HS-5 (cell line): ENCODE data around the gene CHD5.
A peak's percentile ranks its signal among the peaks of the same experiment; 100 is the strongest.

Experiments used
- DNase-seq: peaks from one replicate; pipeline ENCODE4 v3.0.0-alpha.2; 2012; ENCODE audit warnings: low read depth

CHD5 gene

DNA sequence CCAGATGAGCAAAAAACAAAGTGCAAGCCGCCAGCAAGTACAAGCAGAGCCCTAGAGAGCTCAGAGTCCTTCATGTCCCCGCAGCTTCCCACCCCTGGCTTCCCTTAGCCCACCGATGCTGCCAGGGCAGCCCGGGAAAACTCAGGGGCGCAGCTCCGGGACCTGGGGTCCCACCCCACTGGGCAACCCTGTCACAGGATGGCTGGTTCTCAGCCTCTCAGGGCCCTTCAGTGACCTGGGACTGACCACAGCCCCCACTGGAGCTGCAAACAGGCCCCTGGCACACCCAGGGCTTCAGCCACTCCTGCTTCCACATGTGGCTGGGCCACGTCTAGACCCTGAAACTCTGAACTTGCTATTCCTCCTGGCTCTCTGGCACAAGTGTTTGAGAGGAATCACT lies 49.5 kb downstream of the CHD5 start:
- DNase-seq: no peak

DNA sequence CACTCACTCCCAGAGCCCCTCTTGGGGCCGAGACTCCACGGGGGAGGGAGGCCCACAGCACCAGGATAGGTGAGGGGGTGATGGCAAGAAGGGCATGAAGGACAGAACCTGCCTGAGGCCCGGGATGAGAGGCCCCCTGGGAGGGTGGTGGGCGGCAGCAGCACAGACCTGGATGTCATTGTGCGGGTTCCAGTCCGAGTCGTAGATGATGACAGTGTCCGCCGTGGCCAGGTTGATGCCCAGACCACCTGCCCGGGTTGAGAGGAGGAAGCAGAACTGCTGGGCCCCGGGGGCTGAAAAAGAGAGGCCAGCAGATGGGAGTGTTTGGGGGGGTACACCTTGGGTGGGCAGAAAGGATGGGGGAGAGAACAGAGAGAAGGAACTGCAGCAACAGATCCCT lies 50.1 kb downstream of the CHD5 start:
- no peak for DNase-seq

DNA sequence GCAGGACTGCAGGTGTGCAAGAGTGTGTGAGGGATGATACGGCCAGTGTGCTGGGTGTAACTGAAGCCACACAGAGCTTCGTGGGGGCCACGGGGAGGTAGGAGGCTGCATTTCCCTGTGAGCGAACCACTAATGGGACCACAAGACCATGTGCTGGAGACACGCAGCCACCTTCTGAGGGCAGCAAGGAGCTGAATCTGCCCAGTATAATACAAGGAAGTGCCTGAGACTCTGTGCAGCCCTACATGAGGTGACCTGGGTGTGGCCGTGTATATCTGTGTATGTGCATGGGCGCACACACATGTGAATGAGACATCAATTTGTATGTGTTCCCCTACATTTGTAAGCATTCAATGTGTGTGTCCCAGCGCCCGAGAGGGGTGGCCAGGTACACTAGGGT lies 50.8 kb downstream of the CHD5 start:
- DNase-seq: no peak

DNA sequence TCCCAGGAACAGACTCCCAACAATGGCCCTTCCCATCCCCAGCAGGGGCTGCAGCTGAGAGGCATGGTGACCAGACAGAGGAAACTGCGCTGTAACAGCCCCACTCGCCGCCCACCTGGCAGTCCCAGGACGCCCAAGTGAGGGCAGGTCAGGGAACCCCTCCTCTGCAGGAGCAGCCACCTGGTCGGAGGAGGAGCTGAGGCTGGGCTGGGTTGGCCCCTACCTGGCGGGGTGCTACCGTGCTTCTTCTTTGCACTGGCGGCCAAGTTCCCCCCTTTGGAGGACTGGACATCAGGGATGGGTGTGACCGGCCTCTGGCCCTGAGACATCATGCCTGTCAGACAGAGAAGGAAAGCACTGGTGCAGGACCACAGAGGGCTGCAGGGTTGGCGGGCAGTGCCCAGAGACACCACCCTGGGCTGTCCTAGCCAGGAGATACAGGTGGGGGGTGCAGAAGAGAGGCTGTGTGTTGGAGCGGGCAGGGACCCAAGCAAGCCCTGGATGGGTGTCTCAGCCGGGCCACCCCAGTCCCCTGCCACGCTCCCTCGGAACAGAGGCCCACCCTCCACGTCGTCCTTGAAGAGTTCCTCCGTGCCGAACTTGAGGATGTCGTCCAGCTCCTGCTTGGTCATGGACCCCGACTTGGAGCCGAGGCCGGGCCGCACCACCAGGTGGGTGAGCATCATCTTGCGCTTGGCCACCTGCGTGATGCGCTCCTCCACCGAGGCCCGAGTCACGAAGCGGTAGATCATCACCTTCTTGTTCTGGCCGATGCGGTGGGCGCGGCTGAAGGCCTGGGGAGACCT lies 51.6 kb downstream of the CHD5 start:
- DNase-seq: no peak

DNA sequence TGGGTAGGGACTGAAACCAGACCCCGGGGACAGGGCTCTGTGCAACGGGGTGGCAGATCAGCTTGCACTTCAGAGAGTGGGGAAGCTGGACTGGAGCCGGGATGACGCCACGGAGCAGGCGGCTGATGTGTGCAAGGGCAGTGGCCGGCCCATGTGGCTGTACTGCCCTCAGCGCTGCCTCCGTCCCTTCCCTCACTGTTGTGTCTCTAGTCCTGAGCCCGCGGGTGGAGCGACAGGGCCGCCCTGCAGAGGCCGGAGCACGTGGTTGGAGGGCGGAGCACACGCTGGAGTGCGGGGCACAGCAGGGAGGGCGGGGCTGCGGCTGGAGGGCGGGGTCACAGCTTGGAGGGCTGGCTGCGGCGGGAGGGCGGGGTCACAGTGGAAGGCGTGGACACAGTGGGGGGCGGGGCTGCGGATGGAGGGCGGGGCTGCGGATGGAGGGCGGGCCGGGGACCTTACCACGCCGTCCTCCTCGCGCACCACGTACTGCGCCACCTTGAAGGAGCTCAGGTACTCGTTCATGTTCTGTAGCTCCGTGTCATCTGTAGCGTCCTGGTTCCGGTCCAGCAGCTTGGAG lies 52.4 kb downstream of the CHD5 start:
- DNase-seq: no peak

DNA sequence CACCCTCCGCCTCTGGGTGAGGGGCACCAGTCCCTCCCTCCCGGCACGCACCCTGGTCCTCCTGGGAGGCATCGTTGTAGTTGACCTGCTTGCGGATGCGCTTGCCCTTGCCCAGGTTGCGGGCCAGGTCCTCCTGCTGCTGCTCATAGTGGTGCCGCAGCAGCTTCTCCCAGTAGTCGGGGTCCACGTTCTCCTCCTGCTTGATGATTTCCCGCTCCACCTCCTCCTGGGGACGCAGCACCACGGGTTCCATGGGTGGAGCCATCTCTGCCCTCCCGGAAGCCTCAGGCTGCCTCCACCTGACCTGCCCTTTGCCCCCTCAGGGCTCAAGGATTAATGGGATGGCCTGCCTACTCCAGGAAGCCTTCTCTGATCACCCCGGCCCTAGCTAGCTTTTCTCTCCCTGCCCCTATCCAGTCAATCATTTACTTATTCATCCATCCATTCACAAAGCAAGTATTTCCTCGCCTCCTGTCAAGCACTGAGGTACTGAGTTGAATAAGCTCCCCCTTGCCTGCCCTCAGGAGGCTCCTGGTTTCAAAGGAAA lies 53.5 kb downstream of the CHD5 start:
- DNase-seq: no peak

DNA sequence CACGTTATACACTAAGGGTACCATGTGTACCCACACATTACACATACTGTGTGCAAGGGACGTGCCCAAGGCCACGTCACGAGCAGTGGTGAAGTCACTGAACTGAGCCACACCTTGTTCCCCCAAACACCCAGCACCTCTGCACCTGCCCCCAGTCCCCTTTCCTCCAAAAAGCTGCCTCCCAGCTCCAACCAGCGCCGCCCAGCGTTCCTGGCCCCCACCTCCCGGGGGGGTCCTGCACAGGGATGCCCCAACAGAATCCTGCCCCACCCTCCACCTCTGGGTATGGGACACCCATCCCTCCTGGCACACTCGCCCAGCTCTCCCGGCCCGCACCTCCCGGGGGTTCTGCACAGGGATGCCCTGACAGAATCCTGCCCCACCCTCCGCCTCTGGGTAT lies 54.1 kb downstream of the CHD5 start:
- DNase-seq: no peak

DNA sequence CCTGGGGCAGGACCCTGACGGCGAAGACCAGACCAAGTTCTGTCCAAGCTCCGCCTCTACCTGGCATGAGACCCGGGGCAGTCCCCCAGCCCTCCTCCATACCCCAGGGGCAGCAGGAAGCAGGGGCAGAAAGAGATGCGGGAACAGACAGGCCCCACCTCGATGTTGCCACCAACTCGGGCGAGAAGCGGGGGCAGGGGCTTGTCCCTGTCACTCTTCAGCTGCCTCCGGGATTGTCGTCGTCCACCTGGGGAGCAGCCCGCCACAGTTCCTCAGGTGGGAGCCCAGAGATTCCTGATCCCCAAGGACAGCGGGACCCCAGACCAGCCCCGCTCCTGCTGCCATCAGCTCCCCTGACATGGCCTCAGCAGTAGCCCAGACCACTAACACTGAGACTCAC lies 54.8 kb downstream of the CHD5 start:
- DNase-seq: no peak

DNA sequence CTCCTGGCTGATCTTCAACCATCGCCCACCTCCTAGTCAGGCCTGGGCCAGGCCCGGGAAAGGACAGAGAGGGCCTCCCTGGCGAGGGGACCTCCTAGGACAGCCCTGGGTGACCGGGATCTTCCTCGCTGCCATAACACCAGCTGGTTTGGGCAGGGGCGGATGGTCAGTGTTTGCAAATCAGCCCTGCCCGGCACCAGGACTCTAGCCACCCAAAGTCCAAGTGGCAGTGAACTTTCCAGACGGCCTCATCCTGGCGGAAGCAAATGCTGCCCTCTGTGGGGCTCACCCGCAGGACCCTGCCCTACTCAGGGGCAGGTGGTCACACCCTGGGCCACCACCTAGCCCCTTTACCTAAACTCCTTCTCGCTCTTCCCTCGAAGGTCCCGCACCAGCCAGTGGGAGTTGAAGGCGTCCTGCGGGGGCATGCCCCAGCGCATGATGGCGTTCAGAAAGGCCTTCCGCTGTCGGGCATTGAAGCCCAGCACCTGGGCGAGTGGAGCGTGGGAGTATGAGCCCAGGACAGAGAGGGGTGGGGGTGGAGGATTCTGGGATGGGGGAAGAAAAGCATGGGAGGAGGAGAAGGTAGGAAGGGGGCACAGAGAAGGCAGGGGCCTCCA lies 55.3 kb downstream of the CHD5 start:
- no peak for DNase-seq

DNA sequence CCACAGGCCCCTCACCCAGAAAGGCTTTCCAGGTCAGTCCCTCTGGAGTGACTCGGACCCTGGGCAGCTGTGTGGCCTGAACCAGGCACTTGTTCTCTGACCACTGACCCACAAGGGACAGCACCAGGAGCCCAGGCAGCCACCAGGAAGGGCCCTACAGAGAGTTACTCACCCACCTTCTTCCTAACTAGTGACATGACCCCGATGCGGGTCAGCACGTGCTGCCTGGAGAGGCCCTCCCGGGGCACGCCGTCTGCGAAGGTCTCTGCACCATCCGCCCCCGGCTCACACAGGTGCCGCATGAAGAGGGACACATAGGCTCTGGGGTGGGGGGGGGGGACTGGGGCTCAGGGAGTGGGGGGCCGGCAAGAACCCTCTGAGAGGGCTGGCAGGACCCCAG lies 55.8 kb downstream of the CHD5 start:
- DNase-seq: no peak

DNA sequence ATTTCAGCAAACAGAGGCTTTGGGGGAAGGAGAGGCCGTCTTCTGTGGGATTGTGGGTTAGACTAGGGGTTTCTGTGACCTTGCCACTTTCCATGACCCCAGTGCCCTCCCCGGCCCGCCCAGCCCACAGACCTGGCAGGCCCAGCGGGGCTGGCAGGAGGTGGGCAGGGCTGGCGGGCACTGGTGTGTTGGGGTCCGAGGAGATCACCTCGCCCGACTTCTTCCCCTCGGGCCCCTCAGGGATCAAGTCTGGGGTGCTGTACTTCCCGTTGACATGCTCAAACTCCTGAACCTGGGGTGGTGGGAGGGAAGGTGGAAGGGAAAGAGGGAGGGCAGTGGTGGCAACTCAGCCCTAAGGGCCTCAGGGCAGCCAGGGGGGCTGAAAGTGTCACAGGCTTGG lies 56.3 kb downstream of the CHD5 start:
- no peak for DNase-seq

DNA sequence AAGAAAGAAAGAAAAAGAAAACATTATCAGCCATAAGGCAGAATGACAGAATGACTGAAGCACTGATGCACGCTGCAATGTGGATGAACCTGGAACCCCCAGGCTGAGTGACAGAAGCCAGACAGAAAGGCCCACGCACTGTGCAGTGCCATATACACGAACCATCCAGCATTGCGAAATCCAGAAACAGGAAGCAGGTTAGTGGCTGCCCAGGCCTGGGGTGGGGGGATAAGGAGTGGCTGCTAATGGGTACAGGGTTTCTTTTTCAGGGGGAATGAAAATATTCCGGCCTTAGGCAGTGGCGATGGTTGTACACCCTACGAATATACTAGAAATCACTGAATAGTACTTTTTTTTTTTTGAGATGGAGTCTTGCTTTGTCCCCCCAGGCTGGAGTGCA lies 57.0 kb downstream of the CHD5 start:
- no peak for DNase-seq

DNA sequence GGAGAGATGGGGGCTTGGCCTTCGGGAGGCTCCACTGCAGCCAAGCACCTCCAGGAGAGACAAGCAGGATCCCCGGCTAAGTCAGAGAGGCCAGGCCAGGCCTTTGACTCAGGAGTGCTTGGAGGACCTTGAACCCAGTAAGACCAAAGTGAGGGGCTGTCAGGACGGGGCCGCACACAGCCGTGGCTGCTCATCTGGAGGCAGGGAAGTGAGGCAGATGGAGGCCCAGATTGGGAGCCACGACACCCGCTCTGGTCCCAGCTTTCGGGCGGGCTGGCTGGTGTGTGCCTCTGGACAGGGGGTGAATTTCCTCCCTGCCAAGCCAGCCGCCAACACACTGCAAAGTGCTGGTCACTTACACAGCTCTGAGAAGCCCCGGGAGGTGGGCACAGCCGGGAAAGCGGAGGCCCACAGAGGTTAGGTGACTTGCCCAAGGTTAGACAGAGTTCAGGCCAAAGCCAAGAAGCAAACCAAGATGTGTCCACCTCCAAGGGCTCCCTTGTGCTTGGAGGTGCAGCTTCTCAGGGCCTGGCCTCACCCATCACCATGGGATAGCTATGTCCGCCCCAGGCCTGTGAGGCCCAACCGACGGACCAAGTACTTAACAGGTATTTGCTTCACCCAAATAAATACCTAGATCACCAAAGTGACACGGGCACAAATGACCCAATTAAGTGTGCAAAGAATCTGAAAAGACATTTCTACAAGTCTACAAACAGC lies 58.3 kb downstream of the CHD5 start:
- DNase-seq: no peak

DNA sequence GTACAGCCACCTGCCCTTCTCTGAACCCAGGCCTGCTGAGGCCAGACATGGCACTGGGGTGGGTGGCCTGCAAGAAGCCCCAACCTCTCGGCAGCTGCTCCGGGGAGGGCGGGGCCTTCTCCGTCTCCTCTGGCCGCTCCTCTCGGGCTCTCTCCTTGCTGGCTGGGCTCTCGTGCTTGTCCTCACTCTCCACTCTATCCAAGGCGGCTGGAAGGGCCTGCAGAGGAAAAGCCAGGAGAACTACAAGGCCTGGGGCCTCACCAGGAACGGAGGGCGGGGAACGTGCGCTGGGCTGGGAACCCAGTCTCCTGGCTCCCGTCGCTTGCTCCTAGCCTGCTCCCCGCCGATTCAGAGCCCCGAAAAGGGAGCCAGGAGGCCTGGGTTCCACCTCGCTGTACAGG lies 59.1 kb downstream of the CHD5 start:
- no peak for DNase-seq

DNA sequence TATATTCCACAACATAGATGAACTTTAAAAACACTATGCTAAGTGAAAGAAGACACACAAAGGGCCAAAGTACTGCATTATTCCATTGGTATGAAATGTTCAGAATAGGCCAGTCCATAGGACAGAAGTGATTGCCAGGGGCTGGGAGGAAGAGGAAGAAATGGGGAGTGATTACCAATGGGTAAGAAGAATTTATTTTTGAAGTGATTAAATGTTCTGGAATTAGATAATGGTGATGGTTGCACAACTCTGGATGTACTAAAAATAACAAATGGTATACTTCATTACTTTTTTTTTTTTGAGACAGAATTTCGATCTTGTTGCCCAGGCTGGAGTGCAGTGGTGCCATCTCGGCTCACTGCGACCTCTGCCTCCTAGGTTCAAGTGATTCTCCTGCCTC lies 61.7 kb downstream of the CHD5 start:
- DNase-seq: peak; percentile 8

DNA sequence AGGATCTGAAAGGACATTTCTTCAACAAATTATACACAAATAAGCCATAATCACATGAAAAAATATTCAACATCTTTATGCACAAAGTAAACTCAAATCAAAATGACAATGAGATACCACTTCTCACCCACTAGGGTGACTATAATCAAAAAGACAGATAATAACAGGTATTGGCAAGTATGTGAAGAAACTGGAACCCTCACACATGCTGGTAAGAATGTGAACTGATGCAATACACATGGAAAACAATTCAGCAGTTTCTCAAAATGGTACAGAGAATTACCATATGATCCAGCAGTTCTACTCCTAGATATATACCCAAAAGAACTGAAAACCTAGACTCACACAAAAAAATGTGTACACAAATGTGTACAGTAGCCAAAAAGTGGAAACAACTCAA lies 62.5 kb downstream of the CHD5 start:
- DNase-seq: no peak

DNA sequence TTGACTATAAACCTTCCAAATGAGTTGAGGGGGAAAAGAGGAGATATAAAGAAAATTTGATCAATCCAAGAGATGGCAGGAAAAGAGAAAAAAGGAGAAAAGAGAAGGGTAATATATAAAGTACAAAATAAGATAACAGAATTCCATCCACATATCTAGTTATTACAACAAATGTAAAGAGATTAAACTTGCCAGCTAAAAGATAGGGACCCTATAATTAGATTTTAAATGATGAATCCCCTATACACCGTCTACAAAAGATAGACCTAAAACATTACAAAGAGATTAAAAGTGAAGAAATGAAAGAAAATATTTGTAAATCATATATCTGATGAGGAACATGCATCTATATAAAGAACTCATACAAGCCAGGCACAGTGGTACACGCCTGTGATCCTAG lies 63.1 kb downstream of the CHD5 start:
- DNase-seq: no peak

DNA sequence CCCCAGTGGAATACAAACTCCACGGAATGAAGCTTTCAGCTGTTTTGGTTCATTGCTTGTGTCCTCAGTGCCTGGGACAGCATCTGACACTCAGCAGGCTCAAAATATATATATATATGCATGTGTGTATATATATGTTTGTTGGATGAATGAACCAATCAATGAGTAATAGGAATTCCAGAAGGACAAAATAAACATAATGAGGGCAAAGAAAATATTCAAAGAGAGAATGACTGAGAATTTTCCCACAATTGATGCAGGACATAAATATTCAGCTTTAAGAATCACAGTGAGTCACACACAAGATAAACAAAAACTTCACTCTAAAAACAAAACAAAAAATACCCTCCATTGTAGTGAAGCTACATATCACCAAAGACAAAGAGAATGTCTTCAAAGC lies 64.0 kb downstream of the CHD5 start:
- peak; percentile 10 for DNase-seq

DNA sequence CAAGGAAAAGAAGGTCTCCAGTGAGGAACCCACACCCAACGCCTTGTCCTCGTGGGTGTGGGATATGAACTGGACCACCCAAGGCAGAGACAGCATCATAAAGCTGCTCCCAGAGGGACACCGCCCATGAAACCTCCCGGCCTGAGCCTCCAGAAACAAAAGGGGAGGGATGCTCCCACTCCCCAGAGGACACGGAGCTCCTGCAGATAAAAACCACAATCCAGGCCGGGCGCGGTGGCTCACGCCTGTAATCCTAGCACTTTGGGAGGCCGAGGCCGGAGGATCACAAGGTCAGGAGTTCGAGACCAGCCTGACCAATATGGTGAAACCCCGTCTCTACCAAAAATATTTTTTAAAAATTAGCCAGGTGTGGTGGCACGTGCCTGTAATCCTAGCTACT lies 66.4 kb downstream of the CHD5 start:
- no peak for DNase-seq

DNA sequence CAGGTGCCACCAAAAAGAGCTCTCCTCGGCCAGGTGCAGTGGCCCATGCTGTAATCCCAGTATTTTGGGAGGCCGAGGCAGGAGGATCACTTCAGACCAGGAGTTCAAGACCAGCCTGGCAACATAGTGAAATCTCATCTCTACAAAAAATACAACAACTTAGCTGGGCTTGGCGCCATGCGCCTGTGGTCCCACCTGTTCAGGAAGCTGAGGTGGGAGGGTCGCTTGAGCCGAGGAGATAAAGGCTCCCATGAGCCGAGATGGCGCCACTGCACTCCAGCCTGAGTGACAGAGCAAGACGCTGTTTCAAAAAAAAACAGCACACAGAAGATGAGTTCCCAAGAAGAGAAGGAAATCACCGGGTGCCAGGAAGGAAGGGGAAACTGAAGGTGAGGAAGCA lies 67.0 kb downstream of the CHD5 start:
- no peak for DNase-seq

DNA sequence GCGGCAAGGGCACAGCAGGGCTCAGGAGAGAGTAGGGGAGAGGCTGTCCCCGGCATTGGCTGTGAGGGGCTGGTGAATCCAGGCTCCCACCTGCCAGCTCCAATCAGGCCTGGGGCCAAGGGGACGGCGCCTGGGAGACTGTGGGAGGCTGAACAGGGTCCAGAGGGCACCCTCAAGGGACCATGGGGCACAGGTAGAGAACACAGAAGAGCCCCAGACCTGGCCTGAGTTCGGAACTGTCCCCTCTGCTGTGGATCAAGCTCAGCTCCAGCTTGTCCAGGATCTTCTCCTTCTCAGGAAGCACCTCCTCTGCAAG lies 67.5 kb downstream of the CHD5 start:
- no peak for DNase-seq

DNA sequence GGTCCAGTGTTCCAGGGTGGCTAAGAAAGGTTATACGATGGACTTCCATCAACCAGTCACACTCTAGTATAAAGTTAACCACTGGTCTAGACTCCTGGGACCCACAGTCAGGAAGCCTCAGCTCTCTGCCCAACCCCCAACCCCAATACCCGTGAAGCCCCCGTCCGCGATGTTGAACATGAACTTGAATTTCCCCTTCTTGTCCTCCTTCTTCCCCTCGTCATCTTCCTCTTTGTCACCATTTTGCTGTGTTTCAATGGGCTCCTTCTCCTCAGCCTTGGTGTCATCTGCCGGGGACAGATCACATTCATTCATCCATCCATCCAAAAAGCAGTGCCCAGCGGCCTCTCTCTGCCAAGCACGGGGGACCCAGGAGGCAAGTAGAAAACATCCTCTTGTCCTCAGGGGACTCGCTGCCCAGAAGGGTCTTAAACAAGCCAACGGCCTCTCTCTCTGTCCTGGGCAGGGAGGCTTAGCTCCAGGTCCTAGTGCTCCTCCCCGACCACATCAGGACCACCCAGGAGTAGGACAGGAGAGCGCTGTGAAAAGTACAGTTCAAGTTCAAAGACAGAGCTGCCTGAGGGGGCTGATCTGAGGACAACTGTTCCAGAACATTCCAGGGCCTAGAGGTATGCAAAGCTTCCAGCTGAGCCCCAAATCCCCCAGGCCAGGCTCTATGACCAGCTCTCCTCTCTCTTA lies 68.0 kb downstream of the CHD5 start:
- no peak for DNase-seq
